Upper lobe of left lung (tissue), 6 donors: ENCODE measurements around the gene AJAP1. TPM values are rescaled to one million over a fixed set of nuclear protein-coding genes. Genes with fewer than 3 reads are reported as not detected.
A peak's percentile ranks its signal among the peaks of the same experiment; 100 is the strongest.

Experiments used
- ATAC-seq, 2 donors: fragments of 200-7000 bp; cut with Tn5 transposase; one replicate each; pipeline ENCODE4 v1.9.1; 2022; ENCODE audit warnings: mild to moderate bottlenecking in 2 of 2, moderate library complexity in 2 of 2; ENCODE audit not compliant: low FRiP score in 2 of 2
- DNase-seq, 2 donors: peaks; one replicate each; pipeline ENCODE4 v3.0.0-alpha.2; 2019 to 2020
- H3K27ac ChIP-seq, 4 donors: fragments of 200-600 bp; sonication (generic); one replicate each; pipeline ENCODE4 v1.5.1; 2016 to 2019
- H3K27me3 ChIP-seq, 4 donors: fragments of 200-600 bp; sonication (generic); one replicate each; pipeline ENCODE4 v1.5.1; 2017 to 2019
- H3K36me3 ChIP-seq, 4 donors: fragments of 200-600 bp; sonication (generic); one replicate each; pipeline ENCODE4 v1.5.1; 2016 to 2019
- H3K4me1 ChIP-seq, 4 donors: fragments of 200-600 bp; sonication (generic); one replicate each; pipeline ENCODE4 v1.5.1; 2018 to 2019
- H3K4me3 ChIP-seq, 4 donors: fragments of 200-600 bp; sonication (generic); one replicate each; pipeline ENCODE4 v1.5.1; 2017 to 2019; ENCODE audit warnings: mild to moderate bottlenecking in 2 of 4, moderate library complexity in 1 of 4
- H3K9me3 ChIP-seq, 4 donors: fragments of 200-600 bp; sonication (generic); one replicate each; pipeline ENCODE4 v1.5.1; 2018 to 2019
- CTCF ChIP-seq, 6 experiments: fragments of 450-650 bp in 4 of 6; fragments of 200-600 bp in 2 of 6; sonication (generic) in 2 of 6; IDR thresholded peaks; one replicate each; pipeline ENCODE4 v1.5.1; 2016 to 2019; ENCODE audit warnings: antibody characterized with exemption in 6 of 6
- EP300 ChIP-seq, 4 donors: sonication (generic); formaldehyde crosslinking; IDR thresholded peaks; one replicate each; pipeline ENCODE4 v1.5.1; 2017; ENCODE audit warnings: antibody characterized with exemption in 4 of 4, control low read depth in 2 of 4
- POLR2A ChIP-seq, 4 donors: fragments of 450-650 bp; IDR thresholded peaks; one replicate each; pipeline ENCODE4 v1.5.1; 2016 to 2017; ENCODE audit warnings: antibody characterized with exemption in 4 of 4, mild to moderate bottlenecking in 2 of 4
- POLR2AphosphoS5 ChIP-seq, 2 donors: sonication (generic); formaldehyde crosslinking; IDR thresholded peaks; one replicate each; pipeline ENCODE4 v1.5.1; 2017; ENCODE audit warnings: antibody characterized with exemption in 2 of 2
- WGBS, 2 donors: methylation state at CpG; one replicate each; pipeline ENCODE4 v1.1.5; 2017 to 2018; 5-methylcytosine and 5-hydroxymethylcytosine counted together
- total RNA-seq, 6 donors: library from RNA; depleted of rRNA in 4 of 6; stranded (reverse); fragments of >200 nt in 4 of 6; gene quantifications; one replicate each; pipeline versions ENCODE4 v1.1.0 to v1.2.1, GENCODE V29; 2016 to 2021
- donor health status: DM: no; HTN: no; CAD: no; lungs with moderate emphysema.
- donor health status: DM: no; HTN: yes; CAD: no; lungs with severe emphysema.

Gene AJAP1
- total RNA-seq, 6 donors from 2014 or later: 0.54 to 4.6 (median 2.9) TPM

DNA sequence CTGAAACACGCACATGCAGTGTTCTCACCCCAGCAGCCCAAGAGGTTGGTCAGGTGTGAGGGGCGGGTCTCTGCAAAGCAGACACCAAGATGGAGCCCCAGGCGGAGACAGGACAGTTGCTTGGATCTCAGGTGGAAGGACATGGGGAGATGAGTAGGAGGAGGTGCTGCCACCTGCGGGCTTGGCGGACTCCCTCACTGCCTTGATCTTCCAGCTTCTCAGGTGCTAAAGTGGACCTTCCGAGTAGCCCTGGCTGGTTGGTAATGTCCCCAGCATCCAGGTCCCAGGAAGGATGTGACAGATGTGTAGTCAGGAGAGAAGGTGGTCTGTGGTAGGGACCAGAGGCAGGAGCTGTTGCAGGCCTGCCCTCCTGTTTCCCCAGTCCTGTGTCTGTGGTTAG lies 114.1 kb downstream of the AJAP1 start:
- no peak for TF ChIP-seq POLR2AphosphoS5 (IDR thresholded peaks at IDR 0.05)
- TF ChIP-seq CTCF (IDR thresholded peaks at IDR 0.05): no peak
- no peak for TF ChIP-seq POLR2A (IDR thresholded peaks at IDR 0.05)
- no peak for TF ChIP-seq EP300 (IDR thresholded peaks at IDR 0.05)

DNA sequence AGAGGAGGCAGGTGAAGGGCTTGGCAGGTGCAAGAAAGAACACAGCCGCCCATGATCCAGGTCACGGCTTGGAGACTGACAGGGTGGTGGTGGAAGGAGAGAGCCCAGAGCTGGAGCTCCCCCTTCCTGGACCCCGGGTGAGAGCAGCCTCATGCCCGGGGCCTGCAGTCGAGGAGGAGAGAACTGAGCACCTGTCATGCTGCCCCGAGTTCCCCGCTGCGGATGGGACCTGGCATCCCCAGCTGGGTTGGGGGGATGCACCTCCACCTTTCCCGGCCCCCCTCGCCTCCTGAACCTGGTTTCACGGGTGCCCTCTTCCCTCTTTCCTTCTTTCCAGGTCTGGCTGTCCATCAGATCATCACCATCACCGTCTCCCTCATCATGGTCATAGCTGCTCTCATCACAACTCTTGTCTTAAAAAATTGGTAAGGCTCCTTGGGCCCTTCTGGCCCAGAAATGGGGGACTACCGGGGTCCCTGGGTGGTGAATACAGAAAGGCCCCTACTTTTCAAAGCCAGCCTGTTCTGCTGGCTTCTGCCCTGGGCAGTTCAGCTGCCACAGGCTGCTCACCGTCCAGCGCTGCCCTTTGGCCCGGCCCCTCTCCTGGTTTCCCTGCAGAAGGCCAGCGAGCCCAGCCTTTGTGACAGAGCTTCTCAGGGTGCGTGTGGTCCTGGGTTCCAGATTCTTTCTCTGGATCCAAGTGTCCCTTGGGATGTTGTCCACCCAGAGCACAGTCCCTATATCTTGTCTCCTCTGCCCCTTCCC lies 115.3 kb downstream of the AJAP1 start:
- H3K9me3 ChIP-seq: no peaks in the 10 kb centered on the region
- H3K27ac ChIP-seq: no peak overlapping the region
- ATAC-seq (no peak), DNase-seq (peak in 1 of 2 donors; percentile 64)
- no peaks in the 10 kb centered on the region for H3K4me1 ChIP-seq
- H3K4me3 ChIP-seq: no peak overlapping the region
- H3K27me3 ChIP-seq: no peaks in the 10 kb centered on the region
- WGBS, 2 donors: 80 to 83% methylated on average over 18 of the region's 18 CpGs
- no peaks in the 10 kb centered on the region for H3K36me3 ChIP-seq
- TF ChIP-seq EP300 (IDR thresholded peaks at IDR 0.05): no peak
- TF ChIP-seq POLR2AphosphoS5 (IDR thresholded peaks at IDR 0.05): no peak
- TF ChIP-seq POLR2A (IDR thresholded peaks at IDR 0.05): no peak
- no peak for TF ChIP-seq CTCF (IDR thresholded peaks at IDR 0.05)

More for the DNA sequence above, 114.1 kb downstream of the AJAP1 start:
- Histone ChIP-seq H3K27ac (no peak overlapping the region), H3K4me1 (no peaks in the 10 kb centered on the region), H3K27me3 (no peaks in the 10 kb centered on the region), H3K4me3 (no peak overlapping the region), H3K9me3 (no peaks in the 10 kb centered on the region), H3K36me3 (no peaks in the 10 kb centered on the region)
- WGBS, 2 donors: 83 to 93% methylated on average over 6 of the region's 6 CpGs
- ATAC-seq (no peak), DNase-seq (no peak)

DNA sequence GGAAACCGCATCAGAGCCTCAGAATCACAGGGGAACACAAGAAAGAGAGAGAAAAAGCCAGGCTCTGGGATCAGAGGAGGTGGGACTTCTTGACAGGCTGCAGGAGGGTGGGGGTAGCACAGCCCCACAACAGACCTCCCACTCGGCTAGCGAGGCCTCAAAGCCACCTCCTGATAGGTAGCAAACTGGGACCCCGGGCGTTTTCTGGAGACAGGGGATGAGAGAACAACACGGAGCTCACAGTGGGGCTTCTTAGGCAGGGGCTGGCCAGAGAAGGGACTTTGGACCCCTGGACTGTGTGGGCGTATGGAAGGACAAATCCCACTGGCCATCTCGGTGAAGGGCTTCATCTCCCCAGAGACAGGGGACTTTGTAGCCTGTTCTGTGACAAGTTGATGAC lies 116.3 kb downstream of the AJAP1 start:
- H3K4me3 ChIP-seq: no peak overlapping the region
- no peak for DNase-seq
- 39 to 47% methylated on average over 8 of the region's 8 CpGs for WGBS, 2 donors
- H3K9me3 ChIP-seq: no peaks in the 10 kb centered on the region
- H3K4me1 ChIP-seq: no peaks in the 10 kb centered on the region
- H3K36me3 ChIP-seq: no peaks in the 10 kb centered on the region
- no peak for TF ChIP-seq EP300 (IDR thresholded peaks at IDR 0.05)
- TF ChIP-seq POLR2A (IDR thresholded peaks at IDR 0.05): no peak
- no peak for TF ChIP-seq CTCF (IDR thresholded peaks at IDR 0.05)
- no peak for TF ChIP-seq POLR2AphosphoS5 (IDR thresholded peaks at IDR 0.05)
- ATAC-seq: no peak
- H3K27me3 ChIP-seq: no peaks in the 10 kb centered on the region
- H3K27ac ChIP-seq: no peak overlapping the region

DNA sequence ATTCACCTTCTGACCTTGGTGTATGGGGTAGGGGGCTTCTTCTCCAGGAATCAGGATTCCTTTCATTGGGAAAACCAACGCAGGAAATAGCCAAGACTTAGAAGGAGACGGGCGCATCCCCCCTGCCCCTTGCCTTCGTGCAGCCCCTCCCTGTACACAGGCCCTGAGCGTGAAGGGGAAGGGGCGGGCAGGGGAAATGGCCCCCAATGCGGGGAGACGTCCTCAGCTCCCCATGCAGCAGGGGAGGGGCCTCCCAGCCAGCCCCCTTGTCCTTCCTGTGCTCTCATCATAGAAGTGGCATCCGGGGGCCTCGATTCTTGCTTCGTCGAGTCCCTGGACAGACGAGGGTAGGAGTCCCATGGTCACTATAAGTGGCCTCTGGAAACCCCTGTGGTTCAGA lies 116.9 kb downstream of the AJAP1 start:
- Histone ChIP-seq H3K27me3 (no peaks in the 10 kb centered on the region), H3K9me3 (no peaks in the 10 kb centered on the region), H3K4me1 (no peaks in the 10 kb centered on the region), H3K27ac (no peak overlapping the region), H3K4me3 (no peak overlapping the region), H3K36me3 (no peaks in the 10 kb centered on the region)
- peak in 1 of 2 donors; percentile 39 for DNase-seq
- TF ChIP-seq POLR2AphosphoS5 (IDR thresholded peaks at IDR 0.05): no peak
- TF ChIP-seq CTCF (IDR thresholded peaks at IDR 0.05): no peak
- TF ChIP-seq EP300 (IDR thresholded peaks at IDR 0.05): no peak
- no peak for TF ChIP-seq POLR2A (IDR thresholded peaks at IDR 0.05)
- ATAC-seq: no peak
- 59 to 62% methylated on average over 11 to 13 of the region's 13 CpGs for WGBS, 2 donors

- Histone ChIP-seq H3K4me1 (no peaks in the 10 kb centered on the region), H3K36me3 (no peaks in the 10 kb centered on the region), H3K9me3 (no peaks in the 10 kb centered on the region), H3K27me3 (no peaks in the 10 kb centered on the region), H3K27ac (no peak overlapping the region), H3K4me3 (no peak overlapping the region)
- 80 to 92% methylated on average over 6 to 8 of the region's 8 CpGs for WGBS, 2 donors
- TF ChIP-seq CTCF (IDR thresholded peaks at IDR 0.05): no peak
- TF ChIP-seq EP300 (IDR thresholded peaks at IDR 0.05): no peak
- TF ChIP-seq POLR2AphosphoS5 (IDR thresholded peaks at IDR 0.05): no peak
- no peak for TF ChIP-seq POLR2A (IDR thresholded peaks at IDR 0.05)
- ATAC-seq (no peak), DNase-seq (no peak)
Observed at GRCh38 chr1:4771721-4772120, 117.3 kb downstream of the AJAP1 start.
